ENCODE measurements around the gene F10. TPM values are rescaled to one million over a fixed set of nuclear protein-coding genes. Genes with fewer than 3 reads are reported as not detected.

F10 gene
- total and polyA plus RNA-seq, 9 of the 15 experiments (the other 6 are each of a cell fraction or from before 2014, with no cell fraction given) = 0.04 to 0.09 (median 0.07) TPM; not detected in 5

DNA sequence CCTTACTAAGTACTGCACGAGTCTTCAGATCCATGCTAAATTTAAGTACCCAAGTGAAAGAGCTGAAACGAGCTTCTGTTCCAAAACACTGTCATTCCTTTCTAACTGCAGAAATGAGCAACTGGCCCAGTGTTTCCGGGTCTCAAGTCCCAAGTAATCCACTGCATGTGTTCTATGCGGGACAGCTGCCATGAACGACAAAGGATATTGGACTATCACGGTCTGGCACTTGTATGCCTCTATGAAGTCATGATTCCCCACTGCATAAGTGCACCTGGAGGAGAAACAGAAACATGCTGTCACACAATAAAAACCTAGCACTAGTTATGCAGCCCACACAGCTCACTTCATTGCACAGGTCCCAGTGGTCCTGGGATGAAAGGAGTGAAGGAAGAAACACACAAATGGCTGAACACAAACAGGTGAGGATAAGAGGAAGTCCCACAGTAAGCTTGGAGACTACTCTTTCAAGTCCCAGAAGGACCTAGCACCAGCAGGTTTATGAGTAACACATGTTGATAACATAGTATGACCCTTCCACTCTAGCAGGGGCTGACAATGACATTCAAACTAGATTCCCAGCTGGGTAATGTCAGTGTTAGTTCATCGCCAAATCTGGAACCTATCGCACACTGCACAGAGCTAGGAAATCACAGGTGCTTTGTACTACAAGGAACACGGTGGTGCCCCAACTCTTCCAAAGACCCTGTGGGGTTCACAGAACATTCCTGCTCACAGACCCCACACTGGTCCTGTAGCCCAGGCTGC lies 74.6 kb downstream of the F10 start (continued):
- TF ChIP-seq, protein P1, sequence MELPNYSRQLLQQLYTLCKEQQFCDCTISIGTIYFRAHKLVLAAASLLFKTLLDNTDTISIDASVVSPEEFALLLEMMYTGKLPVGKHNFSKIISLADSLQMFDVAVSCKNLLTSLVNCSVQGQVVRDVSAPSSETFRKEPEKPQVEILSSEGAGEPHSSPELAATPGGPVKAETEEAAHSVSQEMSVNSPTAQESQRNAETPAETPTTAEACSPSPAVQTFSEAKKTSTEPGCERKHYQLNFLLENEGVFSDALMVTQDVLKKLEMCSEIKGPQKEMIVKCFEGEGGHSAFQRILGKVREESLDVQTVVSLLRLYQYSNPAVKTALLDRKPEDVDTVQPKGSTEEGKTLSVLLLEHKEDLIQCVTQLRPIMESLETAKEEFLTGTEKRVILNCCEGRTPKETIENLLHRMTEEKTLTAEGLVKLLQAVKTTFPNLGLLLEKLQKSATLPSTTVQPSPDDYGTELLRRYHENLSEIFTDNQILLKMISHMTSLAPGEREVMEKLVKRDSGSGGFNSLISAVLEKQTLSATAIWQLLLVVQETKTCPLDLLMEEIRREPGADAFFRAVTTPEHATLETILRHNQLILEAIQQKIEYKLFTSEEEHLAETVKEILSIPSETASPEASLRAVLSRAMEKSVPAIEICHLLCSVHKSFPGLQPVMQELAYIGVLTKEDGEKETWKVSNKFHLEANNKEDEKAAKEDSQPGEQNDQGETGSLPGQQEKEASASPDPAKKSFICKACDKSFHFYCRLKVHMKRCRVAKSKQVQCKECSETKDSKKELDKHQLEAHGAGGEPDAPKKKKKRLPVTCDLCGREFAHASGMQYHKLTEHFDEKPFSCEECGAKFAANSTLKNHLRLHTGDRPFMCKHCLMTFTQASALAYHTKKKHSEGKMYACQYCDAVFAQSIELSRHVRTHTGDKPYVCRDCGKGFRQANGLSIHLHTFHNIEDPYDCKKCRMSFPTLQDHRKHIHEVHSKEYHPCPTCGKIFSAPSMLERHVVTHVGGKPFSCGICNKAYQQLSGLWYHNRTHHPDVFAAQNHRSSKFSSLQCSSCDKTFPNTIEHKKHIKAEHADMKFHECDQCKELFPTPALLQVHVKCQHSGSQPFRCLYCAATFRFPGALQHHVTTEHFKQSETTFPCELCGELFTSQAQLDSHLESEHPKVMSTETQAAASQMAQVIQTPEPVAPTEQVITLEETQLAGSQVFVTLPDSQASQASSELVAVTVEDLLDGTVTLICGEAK (IDR thresholded peaks at IDR 0.05) = no peak
- TF ChIP-seq, protein P1 (CRISPR knock-in tag; IDR thresholded peaks at IDR 0.05) = no peak
- no peak for TF ChIP-seq NFXL1 (CRISPR knock-in tag; IDR thresholded peaks at IDR 0.05)
- TF ChIP-seq CBFB (CRISPR knock-in tag; IDR thresholded peaks at IDR 0.05) = no peak
- no peak for TF ChIP-seq C11orf30 (IDR thresholded peaks at IDR 0.05; ENCODE audit: low read depth)
- TF ChIP-seq OTX1 (CRISPR knock-in tag; IDR thresholded peaks at IDR 0.05) = no peak
- no peak for TF ChIP-seq MEF2A (IDR thresholded peaks at IDR 0.05; ENCODE audit: control insufficient read depth, low read depth, low read length)
- TF ChIP-seq ZNF24 (IDR thresholded peaks at IDR 0.05) = no peak
- TF ChIP-seq, protein P2, sequence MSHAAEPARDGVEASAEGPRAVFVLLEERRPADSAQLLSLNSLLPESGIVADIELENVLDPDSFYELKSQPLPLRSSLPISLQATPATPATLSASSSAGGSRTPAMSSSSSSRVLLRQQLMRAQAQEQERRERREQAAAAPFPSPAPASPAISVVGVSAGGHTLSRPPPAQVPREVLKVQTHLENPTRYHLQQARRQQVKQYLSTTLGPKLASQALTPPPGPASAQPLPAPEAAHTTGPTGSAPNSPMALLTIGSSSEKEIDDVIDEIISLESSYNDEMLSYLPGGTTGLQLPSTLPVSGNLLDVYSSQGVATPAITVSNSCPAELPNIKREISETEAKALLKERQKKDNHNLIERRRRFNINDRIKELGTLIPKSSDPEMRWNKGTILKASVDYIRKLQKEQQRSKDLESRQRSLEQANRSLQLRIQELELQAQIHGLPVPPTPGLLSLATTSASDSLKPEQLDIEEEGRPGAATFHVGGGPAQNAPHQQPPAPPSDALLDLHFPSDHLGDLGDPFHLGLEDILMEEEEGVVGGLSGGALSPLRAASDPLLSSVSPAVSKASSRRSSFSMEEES (CRISPR knock-in tag; IDR thresholded peaks at IDR 0.05) = no peak
- TF ChIP-seq, protein P3, sequence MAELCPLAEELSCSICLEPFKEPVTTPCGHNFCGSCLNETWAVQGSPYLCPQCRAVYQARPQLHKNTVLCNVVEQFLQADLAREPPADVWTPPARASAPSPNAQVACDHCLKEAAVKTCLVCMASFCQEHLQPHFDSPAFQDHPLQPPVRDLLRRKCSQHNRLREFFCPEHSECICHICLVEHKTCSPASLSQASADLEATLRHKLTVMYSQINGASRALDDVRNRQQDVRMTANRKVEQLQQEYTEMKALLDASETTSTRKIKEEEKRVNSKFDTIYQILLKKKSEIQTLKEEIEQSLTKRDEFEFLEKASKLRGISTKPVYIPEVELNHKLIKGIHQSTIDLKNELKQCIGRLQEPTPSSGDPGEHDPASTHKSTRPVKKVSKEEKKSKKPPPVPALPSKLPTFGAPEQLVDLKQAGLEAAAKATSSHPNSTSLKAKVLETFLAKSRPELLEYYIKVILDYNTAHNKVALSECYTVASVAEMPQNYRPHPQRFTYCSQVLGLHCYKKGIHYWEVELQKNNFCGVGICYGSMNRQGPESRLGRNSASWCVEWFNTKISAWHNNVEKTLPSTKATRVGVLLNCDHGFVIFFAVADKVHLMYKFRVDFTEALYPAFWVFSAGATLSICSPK (IDR thresholded peaks at IDR 0.05; ENCODE audit: borderline replicate concordance) = no peak

Measured in K562 (cell line).